GM18520 (cell line): ENCODE results near the gene CAB39L.

Experiments used
- ATAC-seq: cut with Tn5 transposase; IDR thresholded peaks from one replicate; pipeline ENCODE4 v1.9.1; 2021; ENCODE audit not compliant: unreplicated experiment

CAB39L gene

GRCh38 chr13:49443357-49443703 is 534 bp downstream of the CAB39L start:
- ATAC-seq, result no peak

- no peak for ATAC-seq
These were observed 2.0 kb downstream of the CAB39L start for GRCh38 chr13:49441846-49442245.

- ATAC-seq, result no peak
These were observed 2.6 kb downstream of the CAB39L start for GRCh38 chr13:49441312-49441711.

GRCh38 chr13:49439609-49440008 is 4.3 kb downstream of the CAB39L start:
- ATAC-seq, result no peak

GRCh38 chr13:49437705-49438104 is 6.2 kb downstream of the CAB39L start:
- no peak for ATAC-seq

- ATAC-seq, result no peak
These were observed 7.0 kb downstream of the CAB39L start for GRCh38 chr13:49436890-49437289.

- ATAC-seq, result no peak
These were observed 7.9 kb downstream of the CAB39L start for GRCh38 chr13:49435992-49436391.

GRCh38 chr13:49429121-49429520 is 14.7 kb downstream of the CAB39L start:
- no peak for ATAC-seq

GRCh38 chr13:49428041-49428763 is 15.7 kb downstream of the CAB39L start:
- ATAC-seq, result no peak

- ATAC-seq, result no peak
These were observed 19.8 kb downstream of the CAB39L start for GRCh38 chr13:49424011-49424560.

- ATAC-seq, result no peak
These were observed 22.5 kb downstream of the CAB39L start for GRCh38 chr13:49421391-49421790.

- ATAC-seq, result no peak
These were observed 24.6 kb downstream of the CAB39L start for GRCh38 chr13:49419276-49419675.

- no peak for ATAC-seq
These were observed 25.7 kb downstream of the CAB39L start for GRCh38 chr13:49418206-49418605.

- ATAC-seq, result no peak
These were observed 26.7 kb downstream of the CAB39L start for GRCh38 chr13:49417161-49417560.

- no peak for ATAC-seq
These were observed 31.1 kb downstream of the CAB39L start for GRCh38 chr13:49412749-49413148.

GRCh38 chr13:49411353-49411752 is 32.5 kb downstream of the CAB39L start:
- ATAC-seq, result no peak

- ATAC-seq, result no peak
These were observed 33.4 kb downstream of the CAB39L start for GRCh38 chr13:49410477-49410876.

GRCh38 chr13:49410006-49410405 is 33.9 kb downstream of the CAB39L start:
- ATAC-seq, result no peak

- ATAC-seq, result no peak
These were observed 34.9 kb downstream of the CAB39L start for GRCh38 chr13:49409008-49409407.

- no peak for ATAC-seq
These were observed 35.9 kb downstream of the CAB39L start for GRCh38 chr13:49407936-49408335.

GRCh38 chr13:49407068-49407467 is 36.8 kb downstream of the CAB39L start:
- no peak for ATAC-seq

GRCh38 chr13:49404703-49405020 is 39.2 kb downstream of the CAB39L start:
- ATAC-seq, result no peak

GRCh38 chr13:49403996-49404702 is 39.7 kb downstream of the CAB39L start:
- ATAC-seq, result no peak
